SK-MEL-5 (cell line): ENCODE data around the gene EVL. TPM values are rescaled to one million over a fixed set of nuclear protein-coding genes. Genes with fewer than 3 reads are reported as not detected.

Experiments used
- DNase-seq: peaks from one replicate; pipeline ENCODE4 v3.0.0-alpha.2; 2016; ENCODE audit warnings: low read depth, low spot score
- in situ Hi-C: cut with HindIII; loops from 2 replicates; pipeline ENCODE4 v1.10.0; 2016; ENCODE audit warnings: low sequenced_read_pairs, high pct_unique_total_duplicates, low pct_unique_long_range_greater_than_20kb
- total RNA-seq: library from RNA; depleted of rRNA; stranded (reverse); fragments of >200 nt; shearing (Covaris generic); gene quantifications from 2 replicates; pipeline ENCODE4 v1.2.3, GENCODE V29; 2014

EVL gene
- total RNA-seq, 1 experiment from 2014 or later: 22.1 TPM

DNA sequence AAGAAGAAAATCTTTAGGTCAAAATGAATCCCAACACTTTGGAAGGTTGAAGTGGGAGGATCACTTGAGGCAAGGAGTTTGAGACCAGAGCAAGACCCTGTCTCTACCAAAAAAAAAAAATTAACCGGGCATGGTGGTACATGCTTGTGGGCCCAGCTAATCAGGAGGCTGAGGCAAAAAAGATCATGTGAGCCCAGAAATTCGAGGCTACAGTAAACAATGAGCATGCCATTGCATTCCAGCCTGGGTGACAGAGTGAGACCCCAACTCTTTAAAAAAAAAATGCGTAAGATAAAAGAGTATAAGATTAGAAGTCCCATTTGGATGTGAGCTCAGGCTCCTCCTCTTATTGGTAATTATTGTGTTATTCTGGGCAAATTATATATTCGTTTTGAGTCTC is 30.8 kb upstream of the EVL start:
- in situ Hi-C loops: no loop called here
- no peak for DNase-seq

DNA sequence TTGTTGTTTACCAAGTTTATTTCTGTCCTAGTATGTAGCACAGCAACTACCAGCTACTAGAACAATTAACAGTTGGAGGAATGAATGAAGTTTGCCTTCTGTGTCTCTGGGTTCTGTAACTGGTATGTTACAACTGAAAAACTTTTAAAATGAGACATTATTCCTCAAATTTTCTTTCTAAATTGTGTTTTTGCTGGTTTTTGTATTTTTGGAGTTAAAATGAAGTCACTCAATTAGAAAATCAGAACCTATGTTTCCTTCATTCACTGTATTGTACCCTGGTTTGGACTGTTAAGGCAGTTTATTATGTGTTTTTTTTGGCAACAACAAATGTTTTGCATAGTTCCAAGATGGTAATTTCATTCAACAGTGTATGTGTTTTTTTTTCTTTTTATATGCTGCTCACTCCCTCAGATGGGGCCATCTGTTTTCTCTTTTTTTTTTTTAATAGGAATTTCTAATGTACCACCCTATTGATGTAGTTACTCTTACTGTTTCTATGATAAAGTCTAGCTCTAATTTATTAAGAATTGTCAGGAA is 30.2 kb upstream of the EVL start:
- in situ Hi-C loops: no loop called here
- no peak for DNase-seq

DNA sequence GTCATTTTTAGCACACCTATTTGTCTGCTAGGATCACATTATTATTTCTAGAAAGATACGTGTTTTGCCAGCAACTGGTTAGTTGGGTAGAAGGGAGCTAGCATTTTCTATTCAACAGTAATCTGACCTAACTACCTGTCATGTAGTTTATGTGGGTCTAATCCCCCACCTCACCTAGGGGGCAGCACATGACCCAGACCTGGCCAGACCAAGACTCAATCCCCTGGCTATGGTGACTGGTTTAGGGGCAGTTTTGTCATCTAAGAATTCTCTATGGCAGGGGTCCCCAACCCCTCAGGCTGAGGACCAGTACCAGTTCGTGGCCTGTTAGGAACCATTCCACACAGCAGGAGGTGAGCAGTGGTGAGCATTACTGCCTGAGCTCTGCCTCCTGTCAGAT is 29.5 kb upstream of the EVL start:
- in situ Hi-C loops: no loop called here

DNA sequence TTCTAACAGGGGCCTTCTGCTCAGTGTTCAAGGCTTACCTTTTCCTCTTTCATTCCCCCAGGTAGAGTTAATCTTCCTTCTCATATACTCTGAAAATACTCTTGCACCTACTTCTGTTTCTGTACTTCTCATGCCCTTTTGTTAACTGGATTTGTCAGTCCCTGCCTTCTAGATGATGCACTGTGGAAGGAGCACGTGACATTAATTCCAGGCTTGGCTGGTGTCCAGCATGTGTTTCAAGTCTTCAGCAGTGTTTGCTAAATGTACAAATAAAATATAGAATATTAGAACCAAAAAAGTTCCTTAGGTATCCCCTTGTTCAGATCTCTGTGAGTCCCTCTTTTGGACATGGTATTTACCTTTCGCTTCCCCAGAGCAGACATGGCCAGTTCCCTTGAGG is 27.9 kb upstream of the EVL start:
- no peak for DNase-seq
- in situ Hi-C loops: no loop called here

More for the DNA sequence above, 29.5 kb upstream of the EVL start:
- DNase-seq: no peak

GRCh38 chr14:100038065-100038464 is 27.2 kb upstream of the EVL start:
- in situ Hi-C loops: no loop called here
- no peak for DNase-seq

GRCh38 chr14:100039903-100040302 is 25.3 kb upstream of the EVL start:
- in situ Hi-C loops: no loop called here
- DNase-seq: no peak

DNA sequence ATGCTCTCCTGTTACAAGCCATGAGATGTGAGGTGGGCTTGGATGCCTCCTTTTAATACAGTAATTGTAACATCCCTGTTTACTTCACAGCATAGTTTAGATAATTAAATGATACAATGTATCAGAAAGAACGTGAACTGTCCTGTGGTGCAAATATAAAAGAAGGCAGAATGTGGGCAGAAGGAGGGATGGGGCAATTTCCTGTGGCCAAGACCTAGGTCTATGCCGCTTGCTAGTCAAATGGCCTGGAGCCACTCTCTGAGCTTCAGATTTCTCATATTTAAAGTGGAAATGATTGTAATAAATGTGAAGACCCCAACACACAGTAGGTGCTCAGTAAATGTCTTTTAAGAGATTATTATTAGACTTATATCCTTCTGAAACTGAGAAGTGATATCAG is 24.0 kb upstream of the EVL start:
- no peak for DNase-seq
- in situ Hi-C loops: no loop called here

- no peak for DNase-seq
- in situ Hi-C loops: no loop called here
Observed at GRCh38 chr14:100042286-100042685, 22.9 kb upstream of the EVL start.

DNA sequence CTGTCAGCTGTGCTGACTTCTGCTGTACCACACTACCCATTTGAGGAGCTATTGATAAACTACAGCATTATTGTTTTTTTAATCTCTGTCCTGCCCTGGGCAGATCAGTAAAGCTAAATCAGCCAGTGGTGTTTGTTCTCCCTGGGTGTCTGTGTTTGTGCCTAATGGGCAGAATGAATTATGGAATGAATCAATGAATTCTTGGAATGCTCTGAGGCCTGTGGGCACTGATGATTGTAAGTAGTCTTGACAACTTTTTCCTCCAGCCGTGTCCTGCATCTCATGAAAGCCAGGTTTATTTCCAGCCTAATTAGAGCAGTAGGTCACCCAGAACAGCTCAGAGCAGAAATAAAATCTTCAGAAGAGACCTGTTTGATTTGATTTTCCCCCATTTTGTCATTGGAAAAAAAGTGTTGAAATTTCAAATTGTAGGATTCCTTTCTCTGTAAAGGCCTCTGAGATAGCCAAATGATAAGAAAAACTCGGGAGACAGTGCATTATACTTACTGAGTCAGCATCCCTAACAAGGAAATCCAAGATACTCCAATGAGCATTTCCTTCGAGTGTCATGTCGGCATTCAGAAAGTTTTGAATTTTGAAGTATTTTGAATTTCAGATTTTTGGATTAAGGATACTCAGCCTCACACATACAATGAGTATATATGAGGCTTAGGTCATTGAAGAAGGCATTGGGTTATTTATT is 19.4 kb upstream of the EVL start:
- DNase-seq: no peak
- in situ Hi-C loops: no loop called here

GRCh38 chr14:100047600-100047999 is 17.6 kb upstream of the EVL start:
- in situ Hi-C loops: no loop called here
- DNase-seq: no peak

- no peak for DNase-seq
- in situ Hi-C loops: no loop called here
Observed at GRCh38 chr14:100048786-100049185, 16.4 kb upstream of the EVL start.

DNA sequence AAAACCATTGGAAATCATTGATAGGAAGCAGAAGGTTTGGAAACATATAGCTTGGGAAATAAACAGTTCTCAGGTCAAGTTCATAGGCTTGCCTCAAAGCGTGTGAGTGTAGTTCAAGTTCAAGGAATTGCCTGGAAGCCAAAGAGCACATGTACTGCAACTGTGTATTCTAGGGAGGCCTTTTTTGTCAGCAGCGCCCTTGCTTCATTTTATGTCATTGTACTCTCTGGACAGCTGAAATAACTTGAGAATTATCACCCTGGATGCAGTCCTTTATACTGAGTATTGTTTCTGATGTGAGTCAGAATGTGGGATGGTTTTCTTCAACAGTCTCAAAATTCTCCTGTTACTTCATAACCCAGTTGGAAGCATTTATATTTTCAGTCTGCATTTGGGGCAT is 16.0 kb upstream of the EVL start:
- DNase-seq: no peak
- in situ Hi-C loops: no loop called here

- in situ Hi-C loops: no loop called here
Observed at GRCh38 chr14:100051103-100051502, 14.1 kb upstream of the EVL start.

DNA sequence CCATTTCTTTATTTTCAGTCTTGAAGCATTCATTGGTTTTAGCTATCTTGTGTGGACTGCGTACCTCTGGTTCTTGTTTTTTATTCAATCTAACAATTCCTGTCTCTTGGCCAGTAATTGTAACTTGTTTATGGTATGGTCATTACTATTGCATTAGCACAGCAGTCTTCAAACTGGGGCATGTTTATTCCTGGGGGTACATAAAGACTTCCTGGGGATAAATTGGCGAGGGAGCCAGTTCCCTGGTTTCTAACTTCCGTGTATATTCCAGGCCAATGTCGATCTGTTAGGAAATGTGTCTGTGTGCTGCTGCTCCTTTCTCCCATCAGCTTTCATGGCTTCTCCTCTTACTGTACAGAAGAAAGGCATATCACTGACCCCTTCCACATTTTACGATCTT is 13.7 kb upstream of the EVL start:
- DNase-seq: no peak
- in situ Hi-C loops: no loop called here

More at GRCh38 chr14:100051103-100051502, 14.1 kb upstream of the EVL start:
- DNase-seq: no peak

GRCh38 chr14:100052819-100053218 is 12.4 kb upstream of the EVL start:
- in situ Hi-C loops: no loop called here
- no peak for DNase-seq

DNA sequence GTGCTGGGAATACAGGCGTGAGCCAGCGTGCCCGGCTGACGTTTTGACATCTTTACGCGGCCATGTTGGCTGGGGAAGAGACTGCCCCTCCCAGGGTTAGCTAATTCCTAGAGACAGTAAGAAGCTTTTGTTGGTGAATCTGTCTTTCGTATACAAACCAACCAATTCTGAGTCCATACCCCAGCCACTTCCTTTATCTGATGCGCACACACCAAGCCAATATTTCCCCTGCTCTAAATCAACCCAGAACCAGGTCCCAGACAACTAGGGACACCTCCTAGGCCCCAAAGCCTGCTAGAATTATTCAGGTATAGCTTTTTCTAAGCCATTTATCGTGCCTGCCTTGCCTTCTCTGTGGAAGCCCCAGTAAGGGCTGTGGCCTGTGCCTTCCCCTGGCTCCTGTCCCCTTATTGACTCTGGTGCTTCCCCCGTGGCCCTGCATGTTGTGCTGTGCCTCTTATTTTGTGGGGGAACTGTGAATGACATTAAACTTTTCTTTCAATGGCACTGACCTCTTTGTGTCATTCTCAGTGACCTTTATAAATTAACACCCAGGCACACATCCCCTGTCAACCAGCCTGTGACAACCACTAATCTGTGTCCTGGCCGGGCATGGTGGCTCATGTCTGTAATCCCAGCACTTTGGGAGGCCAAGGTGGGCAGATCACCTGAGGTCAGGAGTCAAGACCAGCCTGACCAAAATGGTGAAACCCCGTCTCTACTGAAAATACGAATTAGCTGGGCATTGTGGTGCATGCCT is 10.7 kb upstream of the EVL start:
- no peak for DNase-seq
- in situ Hi-C loops: no loop called here

DNA sequence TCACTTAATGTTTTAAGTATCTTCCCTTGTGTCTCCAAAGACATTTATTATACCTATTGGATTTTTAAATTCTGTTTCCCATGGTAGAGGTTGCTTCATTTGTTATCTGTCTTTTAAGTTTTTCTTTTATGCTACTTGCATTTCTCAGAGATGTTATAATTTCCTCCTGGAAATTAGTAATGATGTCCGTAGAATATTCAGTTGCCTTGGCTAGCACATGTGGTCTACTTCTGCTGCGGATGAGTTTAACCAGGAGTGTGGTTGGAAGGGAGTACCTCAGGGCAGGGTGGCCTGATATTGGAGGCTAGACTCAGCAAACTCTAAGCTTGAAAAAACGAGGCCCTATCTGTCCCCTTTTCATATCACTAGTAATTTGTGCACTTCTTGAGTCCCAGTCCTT is 8.8 kb upstream of the EVL start:
- DNase-seq: no peak
- in situ Hi-C loops: no loop called here

DNA sequence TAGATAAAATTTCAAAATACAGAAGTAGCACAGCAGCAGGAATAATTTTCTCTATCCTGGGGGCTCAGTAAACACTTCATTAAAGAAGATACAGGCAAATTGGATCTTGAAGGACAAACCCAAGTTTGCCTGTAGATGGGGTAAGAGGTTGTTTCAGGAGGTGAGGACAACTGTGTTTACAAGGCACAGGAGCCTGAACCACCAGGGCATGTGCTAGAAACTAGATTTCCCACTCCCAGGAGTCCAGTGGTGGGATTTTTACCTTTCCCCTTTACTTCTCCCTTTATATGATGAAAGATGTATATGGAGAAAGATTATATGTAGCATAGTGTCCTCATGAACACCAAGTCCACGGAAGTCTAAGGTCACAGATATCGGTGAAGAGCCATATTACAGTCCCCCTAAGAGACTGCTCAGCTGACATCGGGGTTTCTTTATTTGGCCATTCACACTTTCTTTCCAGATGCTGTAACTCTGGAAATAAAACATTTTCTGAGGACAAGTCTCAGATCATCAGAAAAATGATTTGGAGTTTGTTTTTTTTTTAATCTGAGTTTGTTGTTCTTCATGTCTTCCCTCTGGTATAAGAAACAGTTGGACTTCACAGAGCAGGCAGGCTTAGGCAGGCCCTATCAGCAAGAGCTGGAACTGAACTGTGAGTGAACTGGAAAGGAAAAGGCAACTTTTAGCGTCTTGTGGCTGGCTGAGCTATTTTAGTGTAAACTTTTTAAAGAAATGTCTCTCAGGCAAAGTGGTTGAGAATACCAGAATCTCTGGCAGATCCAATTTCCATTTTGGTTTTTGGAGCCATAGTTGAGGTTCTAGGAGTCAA is 8.0 kb upstream of the EVL start:
- peak; percentile 57 for DNase-seq
- in situ Hi-C loops: no loop called here
